ENCODE results near the gene KCNJ9. TPM values are rescaled to one million over a fixed set of nuclear protein-coding genes. Genes with fewer than 3 reads are reported as not detected.
"Not testable (repeated sequence)": the region's sequence is repeated elsewhere in the genome, so short reads cannot be mapped to it uniquely, and the experiment has no call there.

The KCNJ9 gene
- 0.36 TPM for polyA plus RNA-seq
- long read RNA-seq, donor 1 = 0 reads
- long read RNA-seq, donor 2 = 0 reads
- long read RNA-seq, donor 3 = 0 reads
- long read RNA-seq, donor 4 = 0 reads
- long read RNA-seq, donor 5 = 0 reads
- long read RNA-seq, donor 6 = 0 reads
- long read RNA-seq, donor 7 = 0 reads
- long read RNA-seq, donor 8 = 0 reads
- long read RNA-seq, donor 9 = 0 reads
- long read RNA-seq, donor 10 = 0 reads
- long read RNA-seq, donor 11 = 0 reads

DNA sequence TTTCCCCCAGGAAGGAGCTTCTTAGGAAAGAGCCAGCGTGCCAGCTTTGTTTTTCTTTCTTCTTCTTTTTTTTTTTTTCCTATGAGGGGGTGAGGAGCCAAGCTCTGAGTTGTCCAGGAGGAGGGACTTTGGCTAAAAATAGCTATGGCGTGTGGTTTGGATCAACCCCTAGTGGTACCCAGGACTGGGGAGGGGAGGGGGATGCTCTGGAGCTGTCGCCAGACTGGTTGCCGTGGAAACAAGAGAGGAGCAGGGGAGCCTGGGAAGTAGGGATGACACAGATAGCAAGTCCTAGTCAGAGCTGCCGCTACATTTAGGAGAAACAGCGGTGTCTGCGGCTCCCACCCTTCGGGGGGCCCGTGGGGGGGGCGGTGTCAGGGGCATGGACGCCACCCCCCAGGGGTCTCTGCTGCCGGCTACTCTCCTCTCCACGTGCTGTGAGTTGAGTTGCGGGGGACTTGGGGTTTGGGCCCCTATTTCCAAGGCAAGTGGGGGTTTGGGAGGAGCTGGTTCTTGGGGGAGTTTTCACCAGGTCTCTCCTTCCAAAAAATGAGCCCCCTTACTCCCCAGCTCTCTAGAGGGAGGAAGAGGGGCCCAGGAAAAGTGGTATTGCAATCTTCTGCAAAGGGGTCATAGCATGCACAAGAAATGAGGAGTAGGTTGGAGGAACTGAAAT, at the start of gene KCNJ9:
KCNJ9 (plus strand) TSS at position 278 of the 676 bp plus-strand sequence. CDS start 2,493 bp downstream, outside the sequence.
- DNase-seq = no peak
- no CpG with 5 or more reads among the region's 14 CpGs for WGBS (ENCODE audit: insufficient coverage, low lambda C conversion rate)
- no peak within 1 kb of the TSS for H3K27ac ChIP-seq (ENCODE audit: low read length)

GRCh38 chr1:160032165-160032820, 49.0 kb upstream of the KCNJ9 start:
- no peak for DNase-seq
- no CpG with 5 or more reads among the region's 18 CpGs for WGBS (ENCODE audit: insufficient coverage, low lambda C conversion rate)
- peak overlapping the region; percentile 78 for H3K4me3 ChIP-seq (ENCODE audit: low read length)

More for the DNA sequence above, at the start of gene KCNJ9:
- peaks cover 6% of the 10 kb centered on the region for H3K4me1 ChIP-seq (ENCODE audit: control insufficient read depth, insufficient read depth, low read length)
- peaks cover 59% of the 10 kb centered on the region for H3K27me3 ChIP-seq (ENCODE audit: control insufficient read depth, insufficient read depth, low read length)
- H3K9me3 ChIP-seq (ENCODE audit: control insufficient read depth, low read depth, low read length) = peaks cover 8% of the 10 kb centered on the region
- no peaks in the 10 kb centered on the region for H3K36me3 ChIP-seq (ENCODE audit: control insufficient read depth, insufficient read depth, low read length)
- no peak within 1 kb of the TSS for H3K4me3 ChIP-seq (ENCODE audit: low read length)

DNA sequence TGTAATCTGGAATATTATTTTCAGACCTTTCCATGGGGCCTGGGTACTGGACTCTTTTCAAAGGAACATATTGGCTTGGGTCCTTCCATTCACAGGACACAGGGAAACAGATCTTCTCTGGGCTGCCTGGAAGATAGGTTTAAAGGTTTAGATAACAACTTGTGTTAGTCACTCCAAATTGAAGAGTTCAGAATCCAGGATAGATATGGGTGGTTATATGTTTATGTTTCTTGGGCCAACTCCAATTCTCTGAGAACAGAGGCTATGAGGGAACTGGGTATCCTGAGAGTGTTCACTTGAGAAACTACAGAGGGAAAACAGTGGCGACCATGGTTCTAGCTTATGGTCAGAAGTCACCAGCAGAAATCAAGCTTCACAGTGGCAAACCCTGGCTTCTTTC, 40.9 kb upstream of the KCNJ9 start:
- no peaks in the 10 kb centered on the region for H3K36me3 ChIP-seq (ENCODE audit: control insufficient read depth, insufficient read depth, low read length)
- no peaks in the 10 kb centered on the region for H3K9me3 ChIP-seq (ENCODE audit: control insufficient read depth, low read depth, low read length)
- WGBS (ENCODE audit: insufficient coverage, low lambda C conversion rate) = no CpG with 5 or more reads among the region's 1 CpG
- DNase-seq = peak in 1 of 2 donors; percentile 37
- H3K4me1 ChIP-seq (ENCODE audit: control insufficient read depth, insufficient read depth, low read length) = no peaks in the 10 kb centered on the region
- H3K27me3 ChIP-seq (ENCODE audit: control insufficient read depth, insufficient read depth, low read length) = no peaks in the 10 kb centered on the region
- no peak overlapping the region for H3K4me3 ChIP-seq (ENCODE audit: low read length)
- H3K27ac ChIP-seq (ENCODE audit: low read length) = no peak overlapping the region

More at GRCh38 chr1:160032165-160032820, 49.0 kb upstream of the KCNJ9 start:
- no peaks in the 10 kb centered on the region for H3K36me3 ChIP-seq (ENCODE audit: control insufficient read depth, insufficient read depth, low read length)
- peak overlapping the region; percentile 66 for H3K27ac ChIP-seq (ENCODE audit: low read length)
- H3K9me3 ChIP-seq (ENCODE audit: control insufficient read depth, low read depth, low read length) = no peaks in the 10 kb centered on the region
- peaks cover 7% of the 10 kb centered on the region for H3K4me1 ChIP-seq (ENCODE audit: control insufficient read depth, insufficient read depth, low read length)
- H3K27me3 ChIP-seq (ENCODE audit: control insufficient read depth, insufficient read depth, low read length) = no peaks in the 10 kb centered on the region

DNA sequence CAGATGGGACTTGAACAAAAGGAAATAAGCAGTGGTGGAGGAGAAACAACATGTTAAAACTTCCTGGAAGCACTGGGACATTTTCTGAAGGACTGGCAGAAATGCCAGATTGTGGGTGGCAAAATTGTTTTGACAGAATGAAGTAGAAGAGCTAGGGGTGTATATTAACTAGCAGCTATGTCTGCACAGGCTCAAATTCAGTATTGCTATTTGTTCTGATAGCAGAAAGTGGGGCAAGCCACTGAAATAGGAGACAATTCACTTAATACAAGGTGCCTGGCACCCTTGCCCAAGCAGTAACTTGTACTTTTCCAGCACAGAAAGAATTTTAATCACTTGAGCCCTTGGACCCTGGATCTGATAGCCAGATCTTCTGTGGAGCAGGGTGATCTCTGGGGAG, 37.8 kb upstream of the KCNJ9 start:
- Histone ChIP-seq H3K4me1 (ENCODE audit: control insufficient read depth, insufficient read depth, low read length) (peaks cover 20% of the 10 kb centered on the region), H3K4me3 (ENCODE audit: low read length) (no peak overlapping the region), H3K27me3 (ENCODE audit: control insufficient read depth, insufficient read depth, low read length) (no peaks in the 10 kb centered on the region), H3K9me3 (ENCODE audit: control insufficient read depth, low read depth, low read length) (no peaks in the 10 kb centered on the region), H3K27ac (ENCODE audit: low read length) (no peak overlapping the region), H3K36me3 (ENCODE audit: control insufficient read depth, insufficient read depth, low read length) (no peaks in the 10 kb centered on the region)
- DNase-seq = no peak

DNA sequence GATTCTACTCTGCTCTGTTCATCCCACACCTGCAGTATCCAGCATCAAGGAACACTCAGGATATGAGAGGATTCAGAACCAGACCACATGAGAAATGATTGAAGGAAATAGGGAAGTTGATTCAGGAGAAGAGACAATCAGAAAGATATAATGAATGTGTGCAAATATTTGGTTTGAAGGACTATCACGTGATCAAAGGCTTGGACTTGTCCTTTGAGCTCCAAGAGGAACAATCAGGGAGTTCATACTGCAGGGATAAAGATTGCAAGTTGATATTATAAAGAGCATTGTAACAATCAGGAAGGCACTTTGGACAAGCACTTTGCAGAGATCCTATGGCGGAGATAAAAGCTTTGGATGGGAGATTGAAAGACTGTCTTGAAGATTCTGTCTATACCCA, 35.7 kb upstream of the KCNJ9 start:
- H3K27me3 ChIP-seq (ENCODE audit: control insufficient read depth, insufficient read depth, low read length) = no peaks in the 10 kb centered on the region
- peak in 1 of 2 donors; percentile 19 for DNase-seq
- no peaks in the 10 kb centered on the region for H3K9me3 ChIP-seq (ENCODE audit: control insufficient read depth, low read depth, low read length)
- 50% methylated on average over 1 of the region's 2 CpGs for WGBS (ENCODE audit: insufficient coverage, low lambda C conversion rate)
- no peak overlapping the region for H3K4me3 ChIP-seq (ENCODE audit: low read length)
- H3K27ac ChIP-seq (ENCODE audit: low read length) = no peak overlapping the region
- no peaks in the 10 kb centered on the region for H3K36me3 ChIP-seq (ENCODE audit: control insufficient read depth, insufficient read depth, low read length)
- peaks cover 20% of the 10 kb centered on the region for H3K4me1 ChIP-seq (ENCODE audit: control insufficient read depth, insufficient read depth, low read length)

GRCh38 chr1:160046494-160047110, 34.7 kb upstream of the KCNJ9 start:
- Histone ChIP-seq H3K27ac (ENCODE audit: low read length) (no peak overlapping the region), H3K4me1 (ENCODE audit: control insufficient read depth, insufficient read depth, low read length) (peaks cover 20% of the 10 kb centered on the region), H3K9me3 (ENCODE audit: control insufficient read depth, low read depth, low read length) (no peaks in the 10 kb centered on the region), H3K27me3 (ENCODE audit: control insufficient read depth, insufficient read depth, low read length) (no peaks in the 10 kb centered on the region), H3K36me3 (ENCODE audit: control insufficient read depth, insufficient read depth, low read length) (no peaks in the 10 kb centered on the region), H3K4me3 (ENCODE audit: low read length) (no peak overlapping the region)
- 20% methylated on average over 1 of the region's 11 CpGs for WGBS (ENCODE audit: insufficient coverage, low lambda C conversion rate)
- DNase-seq = peak in 1 of 2 donors; percentile 42

DNA sequence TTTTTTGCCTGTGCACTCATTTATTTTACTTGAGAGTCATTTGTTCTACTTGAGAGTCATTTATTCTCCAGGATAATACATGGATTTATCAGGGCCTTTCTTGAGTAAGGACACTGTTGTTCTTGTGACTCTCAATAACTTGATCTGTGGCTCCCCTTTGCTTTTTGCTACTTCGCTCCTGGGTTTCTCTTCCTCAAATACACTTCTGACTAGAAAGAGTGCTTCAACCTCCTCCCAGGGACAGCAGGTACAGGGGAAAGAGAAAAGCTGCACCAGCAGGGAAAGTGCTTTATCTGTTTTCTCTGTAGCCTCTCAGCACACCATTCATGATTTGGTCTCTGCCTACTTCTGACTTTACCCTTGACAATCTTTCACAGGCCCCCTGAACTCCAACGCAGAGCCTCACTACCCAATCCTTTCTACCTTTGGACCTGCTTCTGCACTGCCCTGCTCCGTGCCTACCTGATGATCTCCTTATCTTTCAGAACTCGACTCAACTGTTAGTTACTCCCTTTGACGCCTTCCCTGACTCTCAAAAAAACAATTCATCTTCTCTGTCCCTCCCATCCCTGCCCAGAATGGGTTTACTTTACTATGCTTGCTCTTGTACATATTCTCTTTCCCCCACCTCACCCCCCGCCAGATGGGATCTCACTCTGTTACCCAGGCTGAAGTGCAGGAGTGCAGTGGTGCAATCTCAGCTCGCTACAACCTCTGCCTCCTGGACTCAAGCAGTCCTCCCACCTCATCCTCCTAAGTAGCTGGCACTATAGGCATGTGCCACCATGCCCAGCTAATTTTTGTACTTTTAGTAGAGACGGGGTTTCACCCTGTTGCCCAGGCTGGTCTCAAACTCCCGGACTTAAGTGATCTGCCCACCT, 34.0 kb upstream of the KCNJ9 start:
- H3K9me3 ChIP-seq (ENCODE audit: control insufficient read depth, low read depth, low read length) = no peaks in the 10 kb centered on the region
- peaks cover 20% of the 10 kb centered on the region for H3K4me1 ChIP-seq (ENCODE audit: control insufficient read depth, insufficient read depth, low read length)
- no peaks in the 10 kb centered on the region for H3K36me3 ChIP-seq (ENCODE audit: control insufficient read depth, insufficient read depth, low read length)
- no peak overlapping the region for H3K27ac ChIP-seq (ENCODE audit: low read length)
- no peak overlapping the region for H3K4me3 ChIP-seq (ENCODE audit: low read length)
- peaks cover 2% of the 10 kb centered on the region for H3K27me3 ChIP-seq (ENCODE audit: control insufficient read depth, insufficient read depth, low read length)
- peak in 1 of 2 donors; percentile 48 for DNase-seq
- 8% methylated on average over 2 of the region's 9 CpGs for WGBS (ENCODE audit: insufficient coverage, low lambda C conversion rate)

DNA sequence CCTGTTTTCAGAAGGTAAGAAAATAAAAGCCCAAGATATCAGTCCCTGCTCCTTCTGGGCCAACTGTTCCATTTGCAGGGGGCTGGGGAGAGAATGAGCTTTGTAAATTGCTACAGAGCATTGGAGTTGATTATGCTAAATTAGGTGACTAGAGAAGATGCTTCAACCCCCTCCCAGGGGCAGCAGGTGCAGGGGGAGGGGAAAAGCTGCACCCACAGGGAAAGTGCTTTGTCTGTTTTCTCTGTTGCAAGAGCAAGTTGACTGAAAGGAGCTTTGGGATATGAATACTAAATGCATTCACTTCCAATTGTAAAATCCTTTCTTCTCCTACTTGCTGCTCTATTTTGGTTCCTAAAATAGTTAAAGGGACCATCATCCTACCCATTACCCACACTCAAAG, 33.0 kb upstream of the KCNJ9 start:
- Histone ChIP-seq H3K27ac (ENCODE audit: low read length) (no peak overlapping the region), H3K4me3 (ENCODE audit: low read length) (no peak overlapping the region), H3K27me3 (ENCODE audit: control insufficient read depth, insufficient read depth, low read length) (peaks cover 7% of the 10 kb centered on the region), H3K4me1 (ENCODE audit: control insufficient read depth, insufficient read depth, low read length) (peaks cover 20% of the 10 kb centered on the region), H3K36me3 (ENCODE audit: control insufficient read depth, insufficient read depth, low read length) (no peaks in the 10 kb centered on the region), H3K9me3 (ENCODE audit: control insufficient read depth, low read depth, low read length) (no peaks in the 10 kb centered on the region)
- no peak for DNase-seq

GRCh38 chr1:160049101-160049500, 32.2 kb upstream of the KCNJ9 start:
- DNase-seq = no peak
- Histone ChIP-seq H3K4me3 (ENCODE audit: low read length) (no peak overlapping the region), H3K4me1 (ENCODE audit: control insufficient read depth, insufficient read depth, low read length) (peaks cover 20% of the 10 kb centered on the region), H3K27ac (ENCODE audit: low read length) (no peak overlapping the region), H3K27me3 (ENCODE audit: control insufficient read depth, insufficient read depth, low read length) (peaks cover 8% of the 10 kb centered on the region), H3K9me3 (ENCODE audit: control insufficient read depth, low read depth, low read length) (no peaks in the 10 kb centered on the region), H3K36me3 (ENCODE audit: control insufficient read depth, insufficient read depth, low read length) (no peaks in the 10 kb centered on the region)
- WGBS (ENCODE audit: insufficient coverage, low lambda C conversion rate) = no CpG with 5 or more reads among the region's 3 CpGs

DNA sequence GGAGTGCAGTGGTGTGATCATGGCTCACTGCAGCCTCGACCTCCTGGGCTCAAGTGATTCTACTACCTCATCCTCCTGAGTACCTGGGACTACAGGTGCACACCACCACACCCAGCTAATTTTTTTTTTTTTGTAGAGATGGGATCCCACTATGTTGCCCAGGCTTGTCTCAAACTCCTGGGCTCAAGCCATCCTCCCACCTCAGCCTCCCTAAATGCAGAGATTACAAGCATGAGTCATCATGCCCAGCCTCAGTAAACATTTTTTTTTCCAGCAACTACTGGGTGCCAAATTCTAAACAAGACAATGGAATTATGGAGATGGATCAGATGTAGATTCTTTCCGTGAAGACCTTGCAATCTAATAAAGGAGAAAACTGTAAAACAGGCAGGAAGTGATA, 31.2 kb upstream of the KCNJ9 start:
- not testable (repeated sequence) for H3K4me3 ChIP-seq (ENCODE audit: low read length); H3K27ac ChIP-seq (ENCODE audit: low read length); DNase-seq; H3K27me3 ChIP-seq (ENCODE audit: control insufficient read depth, insufficient read depth, low read length); H3K36me3 ChIP-seq (ENCODE audit: control insufficient read depth, insufficient read depth, low read length); H3K9me3 ChIP-seq (ENCODE audit: control insufficient read depth, low read depth, low read length)
- H3K4me1 ChIP-seq (ENCODE audit: control insufficient read depth, insufficient read depth, low read length) = peaks cover 20% of the 10 kb centered on the region
- 100% methylated on average over 1 of the region's 2 CpGs for WGBS (ENCODE audit: insufficient coverage, low lambda C conversion rate)

Measured in large intestine (tissue), 12 donors.